BJ (cell line): ENCODE measurements around the gene MYO18B. TPM values are rescaled to one million over a fixed set of nuclear protein-coding genes. Genes with fewer than 3 reads are reported as not detected.

Experiments
- CTCF ChIA-PET: fragments of 350-600 bp; formaldehyde crosslinking; extraction: SDS; loops from one replicate; lab custom pipeline; 2021; ENCODE audit warnings: antibody characterized with exemption, inconsistent platforms; lab: Yijun Ruan, JAX
- POLR2A ChIA-PET: fragments of 300-600 bp; sonication (Branson Sonifier 250); formaldehyde crosslinking; extraction: SDS; loops from one replicate; lab custom pipeline; 2021; ENCODE audit warnings: antibody characterized with exemption; lab: Charles Lee
- DNase-seq: peaks from one replicate; pipeline ENCODE4 v3.0.0-alpha.2; 2011; ENCODE audit warnings: low read depth
- H3K27me3 ChIP-seq: 2 replicates; pipeline ENCODE4 v1.6.0; 2011; ENCODE audit warnings: low read length; ENCODE audit not compliant: control insufficient read depth, insufficient read depth
- H3K36me3 ChIP-seq: 2 replicates; pipeline ENCODE4 v1.5.1; 2011; ENCODE audit warnings: low read length; ENCODE audit not compliant: control insufficient read depth, insufficient read depth
- H3K4me3 ChIP-seq: 2 replicates; pipeline ENCODE4 v1.5.1; 2011; ENCODE audit warnings: low read depth, mild to moderate bottlenecking, control low read depth, low read length
- CTCF ChIP-seq: IDR thresholded peaks from 2 replicates; pipeline ENCODE4 v1.5.1; 2011; ENCODE audit warnings: low read depth, mild to moderate bottlenecking, control low read depth, inconsistent platforms, low read length, moderate library complexity; ENCODE audit not compliant: insufficient read depth
- polyA plus RNA-seq: library from polyadenylated mRNA; depleted of rRNA; stranded (reverse); fragments of >200 nt; gene quantifications from 2 replicates; pipeline ENCODE4 v1.2.3, GENCODE V29; 2011

MYO18B gene
- polyA plus RNA-seq, 1 experiment, result not detected

DNA sequence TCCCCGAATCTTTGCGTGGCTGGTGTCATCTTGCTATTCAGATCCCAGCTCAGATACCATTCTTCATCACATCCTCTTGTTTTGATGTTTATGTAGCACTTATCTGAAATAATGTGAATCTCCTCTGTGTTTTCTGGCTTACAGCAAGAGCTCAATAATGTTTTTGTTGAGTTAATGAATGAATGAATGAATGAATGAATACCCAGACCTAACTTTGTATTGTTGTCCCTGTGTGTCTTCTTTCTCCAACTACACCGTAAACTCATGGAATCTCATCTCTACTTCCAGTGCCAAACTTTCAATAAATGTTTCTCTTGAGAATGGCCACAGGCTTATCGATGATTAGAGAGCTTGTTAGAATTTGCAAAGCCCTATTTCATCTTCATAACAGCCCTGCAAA, 110.2 kb downstream of the MYO18B start:
- no peak for TF ChIP-seq CTCF
- H3K27me3 ChIP-seq, result no peaks in the 10 kb centered on the region
- H3K36me3 ChIP-seq, result no peaks in the 10 kb centered on the region
- ChIA-PET POLR2A (no interaction called here), CTCF (interaction anchor here (0.6 kb wide), 1 partner anchor 754 kb away, joined by 3 read pairs; no protein-coding TSS in a partner anchor)
- no peak for DNase-seq
- H3K4me3 ChIP-seq, result no peak overlapping the region

GRCh38 chr22:25853078-25853477, 111.1 kb downstream of the MYO18B start:
- ChIA-PET CTCF (interaction anchor here (0.6 kb wide), 1 partner anchor 25 kb away, joined by 4 read pairs; no protein-coding TSS in a partner anchor), POLR2A (no interaction called here)
- no peak for TF ChIP-seq CTCF
- Histone ChIP-seq H3K27me3 (no peaks in the 10 kb centered on the region), H3K4me3 (no peak overlapping the region), H3K36me3 (no peaks in the 10 kb centered on the region)
- no peak for DNase-seq

- Histone ChIP-seq H3K36me3 (no peaks in the 10 kb centered on the region), H3K4me3 (no peak overlapping the region), H3K27me3 (no peaks in the 10 kb centered on the region)
- no peak for DNase-seq
- no peak for TF ChIP-seq CTCF
- ChIA-PET CTCF (no interaction called here), POLR2A (no interaction called here)
Observed at GRCh38 chr22:25853501-25854284, 111.7 kb downstream of the MYO18B start.

GRCh38 chr22:25869771-25870170, 127.8 kb downstream of the MYO18B start:
- H3K27me3 ChIP-seq, result no peaks in the 10 kb centered on the region
- no peak overlapping the region for H3K4me3 ChIP-seq
- TF ChIP-seq CTCF, result no peak
- POLR2A ChIA-PET, result no interaction called here
- CTCF ChIA-PET, result no interaction called here
- H3K36me3 ChIP-seq, result no peaks in the 10 kb centered on the region
- no peak for DNase-seq

- DNase-seq, result no peak
- no peaks in the 10 kb centered on the region for H3K36me3 ChIP-seq
- POLR2A ChIA-PET, result no interaction called here
- no peak for TF ChIP-seq CTCF
- CTCF ChIA-PET, result no interaction called here
- H3K27me3 ChIP-seq, result no peaks in the 10 kb centered on the region
- H3K4me3 ChIP-seq, result no peak overlapping the region
Observed at GRCh38 chr22:25874327-25874726, 132.3 kb downstream of the MYO18B start.
